ENCODE measurements around the gene HIF3A.

DNA sequence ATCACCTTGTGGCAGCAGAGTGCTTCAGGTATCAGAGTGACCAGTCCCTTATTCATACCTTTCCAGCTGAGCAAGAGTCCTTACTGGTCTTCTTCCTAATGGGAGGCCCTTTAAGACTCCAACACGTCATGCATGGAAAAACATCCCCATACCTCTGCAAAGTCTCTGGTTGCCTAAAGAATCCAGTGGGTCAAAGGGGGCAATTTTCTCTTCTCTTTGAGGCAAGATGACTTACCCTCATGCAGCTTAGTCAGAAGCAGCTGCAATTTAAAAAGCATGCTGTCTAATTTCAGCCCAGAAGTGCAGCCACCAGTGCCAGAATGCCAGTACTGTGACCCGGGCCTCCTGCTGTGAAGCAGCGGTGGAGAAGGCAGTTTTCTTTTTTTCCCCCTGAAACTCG, 68.7 kb downstream of the HIF3A start:
- no peak for TF ChIP-seq POLR2A (IDR thresholded peaks at IDR 0.05)
- TF ChIP-seq, protein P1, sequence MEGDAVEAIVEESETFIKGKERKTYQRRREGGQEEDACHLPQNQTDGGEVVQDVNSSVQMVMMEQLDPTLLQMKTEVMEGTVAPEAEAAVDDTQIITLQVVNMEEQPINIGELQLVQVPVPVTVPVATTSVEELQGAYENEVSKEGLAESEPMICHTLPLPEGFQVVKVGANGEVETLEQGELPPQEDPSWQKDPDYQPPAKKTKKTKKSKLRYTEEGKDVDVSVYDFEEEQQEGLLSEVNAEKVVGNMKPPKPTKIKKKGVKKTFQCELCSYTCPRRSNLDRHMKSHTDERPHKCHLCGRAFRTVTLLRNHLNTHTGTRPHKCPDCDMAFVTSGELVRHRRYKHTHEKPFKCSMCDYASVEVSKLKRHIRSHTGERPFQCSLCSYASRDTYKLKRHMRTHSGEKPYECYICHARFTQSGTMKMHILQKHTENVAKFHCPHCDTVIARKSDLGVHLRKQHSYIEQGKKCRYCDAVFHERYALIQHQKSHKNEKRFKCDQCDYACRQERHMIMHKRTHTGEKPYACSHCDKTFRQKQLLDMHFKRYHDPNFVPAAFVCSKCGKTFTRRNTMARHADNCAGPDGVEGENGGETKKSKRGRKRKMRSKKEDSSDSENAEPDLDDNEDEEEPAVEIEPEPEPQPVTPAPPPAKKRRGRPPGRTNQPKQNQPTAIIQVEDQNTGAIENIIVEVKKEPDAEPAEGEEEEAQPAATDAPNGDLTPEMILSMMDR (IDR thresholded peaks at IDR 0.05): no peak

All from heart left ventricle (tissue), 13 donors.